HepG2 (cell line): ENCODE results near the gene CRIM1. TPM values are rescaled to one million over a fixed set of nuclear protein-coding genes. Genes with fewer than 3 reads are reported as not detected.

Experiments used
- ARID2 ChIP-seq: sonication (generic); formaldehyde crosslinking; IDR thresholded peaks from 2 replicates; pipeline ENCODE4 v1.8.1; 2022; ENCODE audit warnings: mild to moderate bottlenecking, missing genetic modification reagents, borderline replicate concordance
- BHLHE40 ChIP-seq: IDR thresholded peaks from 2 replicates; pipeline ENCODE4 v1.6.1; 2011; ENCODE audit warnings: low read length, improper control_type of control experiment
- ELF4 ChIP-seq: sonication (generic); formaldehyde crosslinking; IDR thresholded peaks from 2 replicates; pipeline ENCODE4 v1.5.0; 2020; ENCODE audit warnings: missing genetic modification reagents, mild to moderate bottlenecking, moderate library complexity, borderline replicate concordance
- HOXA7 ChIP-seq: sonication (generic); formaldehyde crosslinking; IDR thresholded peaks from 2 replicates; pipeline ENCODE4 v1.8.1; 2022; ENCODE audit warnings: mild to moderate bottlenecking, missing genetic modification reagents, moderate library complexity
- ISX ChIP-seq: sonication (generic); formaldehyde crosslinking; conservative IDR thresholded peaks from 2 replicates; pipeline ENCODE4 v1.5.0; 2020; ENCODE audit warnings: missing genetic modification reagents
- MAFK ChIP-seq, 2 experiments: IDR thresholded peaks in 1 of 2; conservative IDR thresholded peaks in 1 of 2; 2 replicates each; pipeline ENCODE4 v1.6.1; 2011; ENCODE audit warnings: improper control_type of control experiment in 2 of 2, low read length in 2 of 2
- RERE ChIP-seq: IDR thresholded peaks from 2 replicates; pipeline ENCODE4 v1.6.1; 2016; ENCODE audit warnings: low read depth, missing genetic modification reagents, missing compliant biosample characterization
- RXRB ChIP-seq: IDR thresholded peaks from 2 replicates; pipeline ENCODE4 v1.6.1; 2016; ENCODE audit warnings: borderline replicate concordance, missing genetic modification reagents, missing compliant biosample characterization
- USF2 ChIP-seq, 2 experiments: sonication (generic) in 1 of 2; formaldehyde crosslinking in 1 of 2; IDR thresholded peaks; 2 replicates each; pipeline versions ENCODE4 v1.5.1 to v1.6.1; 2011 to 2020; ENCODE audit warnings: borderline replicate concordance in 1 of 2, low read depth in 1 of 2, low read length in 1 of 2, mild to moderate bottlenecking in 1 of 2, missing genetic modification reagents in 1 of 2, moderate library complexity in 1 of 2
- ZBTB3 ChIP-seq: sonication (generic); formaldehyde crosslinking; IDR thresholded peaks from 2 replicates; pipeline ENCODE4 v1.4.0; 2020; ENCODE audit warnings: low read depth, mild to moderate bottlenecking, moderate library complexity, missing genetic modification reagents, borderline replicate concordance
- ZFP36L1 ChIP-seq: sonication (generic); formaldehyde crosslinking; IDR thresholded peaks from 2 replicates; pipeline ENCODE4 v1.8.0; 2022; ENCODE audit warnings: mild to moderate bottlenecking, missing genetic modification reagents, moderate library complexity
- ZNF124 ChIP-seq: sonication (generic); formaldehyde crosslinking; IDR thresholded peaks from 2 replicates; pipeline ENCODE4 v1.4.0; 2020; ENCODE audit warnings: missing genetic modification reagents
- ZNF292 ChIP-seq: sonication (generic); formaldehyde crosslinking; IDR thresholded peaks from 2 replicates; pipeline ENCODE4 v1.8.1; 2022; ENCODE audit warnings: mild to moderate bottlenecking, low read depth, missing genetic modification reagents, borderline replicate concordance
- ZNF619 ChIP-seq: sonication (generic); formaldehyde crosslinking; IDR thresholded peaks from 2 replicates; pipeline ENCODE4 v1.4.0; 2020; ENCODE audit warnings: mild to moderate bottlenecking, missing genetic modification reagents
- ZNF784 ChIP-seq: sonication (generic); formaldehyde crosslinking; IDR thresholded peaks from 2 replicates; pipeline ENCODE4 v1.5.1; 2020; ENCODE audit warnings: missing genetic modification reagents, mild to moderate bottlenecking, borderline replicate concordance
- polyA plus RNA-seq, 8 experiments: library from polyadenylated mRNA; depleted of rRNA in 3 of 8; stranded (reverse) in 7 of 8; unstranded in 1 of 8; fragments of >200 nt; fragmentation: Illumina TruSeq in 4 of 8; extraction: Trizol in 4 of 8; gene quantifications; 2 replicates each; pipeline versions ENCODE4 v1.2.1 to v1.2.3, GENCODE V29; 2011 to 2016; ENCODE audit warnings: low read depth in 4 of 8, missing spikeins in 1 of 8, mixed read lengths in 1 of 8; ENCODE audit not compliant: insufficient read depth in 1 of 8
- total RNA-seq, 5 experiments: library from RNA; depleted of rRNA; stranded (reverse); fragments of >200 nt; fragmentation: Illumina TruSeq; extraction: Trizol; gene quantifications; 2 replicates each; pipeline ENCODE4 v1.2.3, GENCODE V29; 2016; ENCODE audit warnings: low read depth in 1 of 5

CRIM1 gene
- total and polyA plus RNA-seq, 2 of the 13 experiments (the other 11 are each of a cell fraction or from before 2014, with no cell fraction given): 39.1 to 69.9 TPM

- TF ChIP-seq ARID2 (CRISPR knock-in tag) (peak; percentile 96; the same call in 1 of the 2 replicates), ELF4 (no peak), ZNF784 (CRISPR knock-in tag) (no peak), MAFK (conservative IDR thresholded peaks at IDR 0.05 in 1 of 2, IDR thresholded peaks at IDR 0.05 in 1 of 2; ENCODE audit: low read length in 2 of 2) (no peak), RERE (CRISPR knock-in tag) (0 out of 2 replicates have a peak, but pooled peaks have one; percentile 8), ZNF124 (0 out of 2 replicates have a peak, but pooled peaks have one; percentile 20), USF2 (IDR thresholded peaks at IDR 0.05; ENCODE audit: low read depth, low read length) (no peak), USF2 (CRISPR knock-in tag; IDR thresholded peaks at IDR 0.05; ENCODE audit: borderline replicate concordance) (no peak), BHLHE40 (peak; percentile 51; the same call in 1 of the 2 replicates), HOXA7 (0 out of 2 replicates have a peak, but pooled peaks have one; percentile 65), ZNF292 (CRISPR knock-in tag) (peak; percentile 67; the same call in 1 of the 2 replicates), ZNF619 (CRISPR knock-in tag) (0 out of 2 replicates have a peak, but pooled peaks have one; percentile 12), RXRB (0 out of 2 replicates have a peak, but pooled peaks have one; percentile 1), ZBTB3 (CRISPR knock-in tag) (no peak), ISX (CRISPR knock-in tag) (no peak), ZFP36L1 (CRISPR knock-in tag) (no peak; the same call in 1 of the 2 replicates)
Measured at GRCh38 chr2:36356990-36357846, 1.6 kb downstream of the CRIM1 start (continued).
